HCEC 1CT (cell line): ENCODE results near the gene CCDC71.

Source experiments
- DNase-seq: peaks from one replicate; pipeline ENCODE4 v3.0.0-alpha.2; 2017

Gene CCDC71

DNA sequence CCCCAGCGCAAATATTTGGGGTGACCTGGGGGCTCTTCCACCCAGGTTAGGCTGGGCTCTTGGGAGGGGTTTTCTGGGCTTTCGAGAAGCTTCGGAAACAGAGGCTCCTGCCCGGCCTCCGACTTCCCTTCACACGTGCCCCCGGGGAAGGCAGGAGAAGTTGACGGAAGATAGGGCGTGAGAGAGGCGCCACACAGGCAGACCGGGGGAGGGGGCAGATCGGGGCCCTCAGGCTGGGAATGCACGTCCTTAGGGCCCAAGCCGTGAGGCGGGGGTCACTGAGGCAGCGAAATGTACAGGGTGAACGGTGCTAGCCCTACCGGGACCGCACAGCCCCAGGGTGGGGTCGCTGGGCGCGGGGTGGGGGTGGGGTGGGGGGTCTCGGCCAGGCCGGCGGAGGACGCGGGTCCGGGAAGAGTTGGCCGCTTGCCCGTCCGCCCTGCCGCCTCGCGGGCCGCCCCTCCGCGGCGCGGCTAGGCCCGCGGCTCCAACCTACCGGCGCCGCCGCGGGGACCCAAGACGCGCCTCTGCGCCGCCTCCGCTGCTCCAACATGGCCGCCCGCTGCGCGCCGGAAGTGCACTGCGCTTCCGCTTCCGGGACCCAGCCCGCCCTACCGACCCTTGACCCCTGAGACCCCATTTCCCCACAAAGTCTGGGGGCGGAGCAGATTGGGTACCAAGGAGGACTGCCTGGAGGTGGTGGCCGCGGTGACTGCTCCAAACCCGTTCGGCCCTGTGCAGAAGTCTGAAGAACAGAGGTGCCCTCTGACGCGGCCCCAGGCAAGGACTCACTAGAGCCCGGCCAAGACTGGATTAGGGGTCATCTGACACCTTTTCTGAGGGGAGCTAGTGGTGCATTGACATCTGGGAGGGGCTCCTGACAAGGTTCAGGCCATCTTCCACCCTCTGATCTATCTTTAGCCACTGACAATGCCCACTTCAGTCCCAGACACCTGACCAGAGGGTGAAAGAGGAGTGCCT lies at the start of gene CCDC71:
Gene CCDC71, minus strand, starts transcription at position 561 of the 981 bp plus-strand sequence. CDS start 2,123 bp downstream, outside the sequence.
- peak; percentile 75 for DNase-seq

DNA sequence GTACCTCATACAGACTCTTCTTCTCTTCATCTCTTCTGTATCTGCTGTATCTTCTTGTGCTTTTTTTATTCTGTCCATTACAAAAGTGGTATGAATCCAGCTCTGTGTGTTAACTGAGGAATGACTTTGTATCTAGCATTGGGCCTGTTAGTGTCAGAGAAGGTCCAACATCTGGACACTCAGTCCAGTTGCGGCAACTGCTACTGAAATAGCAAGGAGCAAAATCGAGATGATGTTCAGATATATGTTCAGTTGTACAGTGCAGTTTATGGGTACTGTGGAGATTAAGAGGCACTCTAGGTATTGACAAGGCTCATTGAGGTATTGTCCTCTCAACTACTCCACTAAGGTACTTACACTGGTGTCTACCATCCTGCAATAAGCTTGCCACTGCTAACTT lies 47.9 kb upstream of the CCDC71 start:
- no peak for DNase-seq

- DNase-seq: no peak
Observed at GRCh38 chr3:49213541-49213943, 47.4 kb upstream of the CCDC71 start.

- no peak for DNase-seq
Observed at GRCh38 chr3:49199900-49200281, 33.8 kb upstream of the CCDC71 start.

DNA sequence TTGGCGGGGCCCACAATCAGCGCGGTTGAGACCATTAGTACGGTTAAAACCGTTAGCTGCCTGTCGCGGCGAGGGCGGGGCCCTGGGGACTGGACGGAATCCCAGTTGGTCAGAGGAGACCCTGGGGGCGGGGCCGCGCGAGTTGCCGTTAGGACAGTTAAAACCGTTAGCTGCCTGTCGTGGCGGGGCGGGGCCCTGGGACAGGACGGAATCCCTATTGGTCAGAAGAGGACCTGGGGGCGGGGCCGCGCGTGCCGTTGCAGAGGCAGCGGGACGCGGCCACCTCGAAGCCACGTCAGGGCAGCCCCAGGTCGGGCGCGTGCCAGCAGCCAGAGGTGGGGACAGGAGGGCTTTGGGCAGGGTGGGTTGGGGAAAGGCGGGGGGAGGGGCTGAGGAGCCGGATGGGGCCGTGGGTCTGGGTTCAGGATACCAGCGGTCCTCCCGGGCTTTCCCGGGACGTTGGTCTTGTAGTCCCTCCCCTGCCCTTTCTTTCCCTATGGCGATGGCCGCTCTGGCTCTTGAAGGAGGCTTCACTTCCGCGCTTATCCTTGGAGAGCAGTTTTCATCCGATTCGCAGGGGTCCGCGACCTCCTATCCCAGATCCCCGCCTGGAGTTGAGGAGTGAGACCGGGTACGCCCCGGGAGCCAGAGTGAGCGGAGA lies 33.2 kb upstream of the CCDC71 start:
- no peak for DNase-seq

DNA sequence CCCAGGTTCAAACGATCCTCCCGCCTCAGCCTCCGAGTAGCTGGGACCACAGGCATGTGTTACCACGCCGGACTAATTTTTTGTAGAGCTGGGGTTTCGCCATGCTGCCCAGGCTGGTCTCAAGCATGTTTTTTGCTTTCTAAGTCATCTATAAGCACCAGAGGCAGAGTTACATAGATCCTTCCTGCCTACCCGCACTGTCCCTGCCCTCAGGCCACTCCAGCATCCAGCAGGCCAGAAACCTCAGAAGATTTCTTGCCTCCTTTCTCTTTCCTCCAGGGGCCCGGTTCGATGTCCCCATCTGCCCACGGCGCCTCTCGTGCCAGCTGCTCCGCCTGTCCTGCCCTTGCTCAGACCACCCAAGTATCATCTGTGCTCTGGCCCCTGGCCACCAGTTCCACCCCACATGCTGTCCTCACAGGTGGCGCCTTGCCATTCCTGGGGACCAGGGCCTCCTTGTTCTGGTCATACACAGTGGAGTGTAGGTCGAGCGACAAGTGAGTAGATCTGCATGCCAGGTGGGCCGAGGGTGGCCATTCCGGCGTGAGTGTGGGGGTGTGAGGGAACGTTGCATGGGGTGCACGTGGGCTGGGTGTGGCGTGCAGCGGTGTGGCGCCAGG lies 32.6 kb upstream of the CCDC71 start:
- no peak for DNase-seq

- DNase-seq: no peak
Observed at GRCh38 chr3:49198161-49198560, 32.0 kb upstream of the CCDC71 start.

DNA sequence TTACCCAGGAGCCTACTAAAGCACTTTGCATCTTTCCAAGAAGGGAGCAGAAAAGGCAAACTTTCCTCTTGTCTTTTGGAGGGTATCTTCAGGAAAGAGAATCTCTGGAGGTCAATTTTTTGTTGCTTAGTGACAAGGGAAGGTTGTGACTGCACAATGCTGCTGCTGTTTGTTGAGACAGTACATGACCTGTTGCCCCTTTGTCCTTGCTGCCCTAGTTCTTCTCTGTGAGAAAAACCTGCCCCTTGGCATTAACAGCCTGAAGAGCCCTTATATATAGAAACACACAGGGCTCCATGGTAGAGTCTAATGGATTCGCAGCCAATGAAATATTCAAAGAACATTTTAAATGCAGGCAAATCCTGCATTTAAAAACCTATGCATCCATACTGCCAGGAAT lies 25.6 kb upstream of the CCDC71 start:
- DNase-seq: no peak

DNA sequence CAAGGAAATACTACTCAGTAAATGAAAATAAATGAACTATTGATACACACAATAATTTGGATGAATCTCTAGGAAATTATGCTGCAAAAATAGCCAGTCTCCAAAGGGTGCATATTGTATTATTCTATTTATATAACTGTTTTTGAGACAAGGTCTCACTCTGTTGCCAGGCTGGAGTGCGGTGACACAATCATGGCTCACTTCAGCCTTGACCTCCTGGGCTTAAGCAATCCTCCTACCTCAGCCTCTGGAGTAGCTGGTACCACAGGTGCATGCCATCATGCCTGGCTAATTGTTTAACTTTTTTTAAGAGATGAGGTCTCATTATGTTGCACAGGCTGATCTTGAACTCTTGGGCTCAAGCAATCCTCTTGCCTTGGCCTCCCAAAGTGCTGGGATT lies 17.7 kb upstream of the CCDC71 start:
- no peak for DNase-seq

DNA sequence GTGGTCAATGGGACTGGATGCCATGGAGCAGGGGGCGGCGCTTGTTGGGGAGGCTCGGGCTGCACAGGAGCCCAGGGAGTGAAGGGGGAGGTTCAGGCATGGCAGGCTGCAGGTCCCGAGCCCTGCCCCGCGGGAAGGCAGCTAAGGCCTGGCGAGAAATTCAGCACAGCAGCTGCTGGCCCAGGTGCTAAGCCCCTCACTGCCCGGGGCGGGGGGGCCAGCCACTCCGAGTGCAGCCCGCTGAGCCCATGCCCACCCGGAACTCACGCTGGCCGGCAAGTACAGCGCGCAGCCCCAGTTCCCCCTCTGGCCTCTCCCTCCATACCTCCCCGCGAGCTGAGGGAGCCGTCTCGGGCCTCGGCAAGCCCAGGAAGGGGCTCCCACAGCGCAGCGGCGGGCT lies 16.6 kb upstream of the CCDC71 start:
- no peak for DNase-seq

- no peak for DNase-seq
Observed at GRCh38 chr3:49181351-49181750, 15.2 kb upstream of the CCDC71 start.

DNA sequence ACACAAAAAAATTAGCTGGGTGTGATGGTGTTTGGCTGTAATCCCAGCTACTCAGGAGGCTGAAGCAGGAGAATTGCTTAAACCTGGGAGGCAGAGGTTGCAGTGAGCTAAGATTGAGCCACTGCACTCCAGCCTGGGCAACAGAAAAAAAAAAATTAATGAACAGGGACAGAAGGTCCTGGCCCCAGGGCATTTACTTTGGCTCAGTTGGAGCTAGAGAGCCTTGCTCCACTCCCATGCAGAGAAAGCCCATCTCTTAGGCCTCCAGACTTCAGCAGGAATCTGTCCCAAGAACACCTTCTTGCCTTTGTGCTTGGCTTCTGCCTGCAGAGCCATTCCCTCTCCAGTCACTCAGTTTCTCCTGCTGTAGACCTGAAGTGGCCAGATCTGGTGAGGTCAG lies 14.0 kb upstream of the CCDC71 start:
- no peak for DNase-seq

GRCh38 chr3:49177073-49177472 lies 10.9 kb upstream of the CCDC71 start:
- DNase-seq: no peak

DNA sequence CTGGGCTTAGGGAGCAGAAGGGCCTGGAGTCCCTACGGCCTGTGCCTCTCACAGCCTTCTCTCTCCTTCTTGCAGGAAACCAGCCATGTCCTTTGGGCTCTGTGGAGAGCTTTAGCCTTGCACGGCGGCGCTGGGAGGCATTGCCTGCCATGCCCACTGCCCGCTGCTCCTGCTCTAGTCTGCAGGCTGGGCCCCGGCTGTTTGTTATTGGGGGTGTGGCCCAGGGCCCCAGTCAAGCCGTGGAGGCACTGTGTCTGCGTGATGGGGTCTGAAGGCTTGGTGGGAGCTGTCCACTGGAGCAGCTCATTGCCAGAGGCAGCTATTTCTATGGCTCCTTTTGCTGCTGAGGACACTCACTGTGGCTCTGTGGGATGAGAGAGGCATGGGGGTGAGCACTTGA lies 9.4 kb upstream of the CCDC71 start:
- no peak for DNase-seq

GRCh38 chr3:49174397-49174985 lies 8.4 kb upstream of the CCDC71 start:
- DNase-seq: no peak

GRCh38 chr3:49173792-49174170 lies 7.7 kb upstream of the CCDC71 start:
- DNase-seq: no peak

- no peak for DNase-seq
Observed at GRCh38 chr3:49173116-49173791, 7.1 kb upstream of the CCDC71 start.

- no peak for DNase-seq
Observed at GRCh38 chr3:49172551-49173041, 6.5 kb upstream of the CCDC71 start.

- DNase-seq: no peak
Observed at GRCh38 chr3:49171775-49172500, 5.8 kb upstream of the CCDC71 start.

DNA sequence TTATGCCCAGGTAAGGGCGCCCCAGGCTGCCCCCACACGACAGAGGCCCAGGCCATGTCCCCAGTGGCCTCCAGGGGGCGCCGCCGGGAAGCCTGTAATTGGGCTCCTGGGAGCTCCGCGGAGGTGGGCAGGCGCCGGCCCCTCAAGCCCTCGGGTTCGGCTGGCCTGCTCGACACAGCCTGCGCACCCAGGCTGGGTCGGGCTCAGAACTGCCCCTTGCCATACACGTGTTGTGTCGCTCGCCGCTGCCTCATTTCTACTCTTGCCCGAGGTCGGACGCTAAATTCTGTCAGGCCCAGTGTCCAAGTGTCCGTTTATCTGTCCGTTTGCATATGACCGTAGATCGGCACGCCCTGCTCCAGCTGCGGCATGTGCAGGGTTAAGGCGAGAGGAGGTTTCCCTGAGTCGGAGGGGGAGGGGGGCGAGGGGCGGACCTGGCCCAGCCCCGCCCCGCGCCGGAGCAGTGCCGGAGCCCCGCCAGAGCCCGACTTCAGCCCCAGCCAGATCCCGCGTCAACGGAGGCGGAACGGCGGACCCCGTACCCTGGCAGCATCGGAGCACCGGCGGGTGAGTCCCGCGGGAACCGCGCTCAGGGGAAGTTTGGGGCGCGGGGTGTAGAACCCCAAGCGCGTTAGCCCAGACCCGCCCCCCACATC lies 5.1 kb upstream of the CCDC71 start, which contains the start of gene KLHDC8B:
Gene KLHDC8B, plus strand, starts transcription at position 480 of the 656 bp plus-strand sequence. CDS start 1,172 bp downstream, outside the sequence.
- peak; percentile 62 for DNase-seq

DNA sequence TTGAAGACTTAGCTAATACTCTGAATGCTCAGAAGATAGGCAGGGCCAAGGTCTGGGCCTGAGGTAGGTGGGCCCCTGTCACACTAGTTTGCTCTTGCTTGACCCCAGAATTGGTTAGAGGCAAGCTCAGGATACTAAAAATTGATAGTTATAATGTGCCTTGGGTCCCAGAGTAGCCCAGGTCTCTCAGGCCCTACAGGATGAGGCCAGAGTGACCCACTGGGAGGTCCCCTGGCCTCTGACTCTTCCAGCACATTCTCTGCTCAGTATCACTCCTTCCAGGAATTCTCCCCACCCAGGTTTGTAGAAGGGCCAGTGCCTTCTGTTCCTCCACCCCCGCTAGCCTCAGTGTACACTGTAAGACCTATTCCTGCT lies 4.6 kb upstream of the CCDC71 start:
- DNase-seq: no peak
